ENCODE measurements around the gene SGSM1.

DNA sequence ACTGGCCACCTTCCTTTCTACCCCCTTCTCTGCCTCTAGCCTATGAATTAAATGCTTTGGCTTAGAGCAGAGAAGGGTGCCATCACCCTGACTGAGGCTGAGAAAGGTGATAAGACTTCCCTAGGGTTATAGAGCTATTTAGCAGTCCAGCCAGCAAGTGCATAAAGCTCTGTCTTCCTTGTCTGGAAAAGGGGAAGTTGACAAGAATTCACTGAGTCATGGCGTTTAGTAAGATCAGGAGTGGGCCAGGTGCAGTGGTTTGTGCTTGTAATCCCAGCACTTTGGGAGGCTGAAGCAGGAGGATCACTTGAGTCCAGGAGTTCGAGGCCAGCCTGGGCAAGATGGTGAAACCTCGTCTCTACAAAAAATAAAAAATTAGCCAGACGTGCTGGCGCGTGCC is 77.4 kb downstream of the SGSM1 start:
- no peak for TF ChIP-seq CTCF (IDR thresholded peaks at IDR 0.05)
- no peak for TF ChIP-seq ZFX (IDR thresholded peaks at IDR 0.05; ENCODE audit: borderline replicate concordance)
